Activated T-helper 1 cell treated with anti-CD3 and anti-CD28 coated beads, Interleukin-2, amount 50 U/mL, for 16 hours (primary cell): ENCODE data around the gene DAZAP2.
"Not testable (repeated sequence)": the region's sequence is repeated elsewhere in the genome, so short reads cannot be mapped to it uniquely, and the experiment has no call there.

Experiments
- DNase-seq, 2 donors: peaks; one replicate each; pipeline ENCODE4 v3.0.0-alpha.2; 2020; ENCODE audit warnings: low read depth in 1 of 2, low spot score in 1 of 2

DAZAP2 gene

DNA sequence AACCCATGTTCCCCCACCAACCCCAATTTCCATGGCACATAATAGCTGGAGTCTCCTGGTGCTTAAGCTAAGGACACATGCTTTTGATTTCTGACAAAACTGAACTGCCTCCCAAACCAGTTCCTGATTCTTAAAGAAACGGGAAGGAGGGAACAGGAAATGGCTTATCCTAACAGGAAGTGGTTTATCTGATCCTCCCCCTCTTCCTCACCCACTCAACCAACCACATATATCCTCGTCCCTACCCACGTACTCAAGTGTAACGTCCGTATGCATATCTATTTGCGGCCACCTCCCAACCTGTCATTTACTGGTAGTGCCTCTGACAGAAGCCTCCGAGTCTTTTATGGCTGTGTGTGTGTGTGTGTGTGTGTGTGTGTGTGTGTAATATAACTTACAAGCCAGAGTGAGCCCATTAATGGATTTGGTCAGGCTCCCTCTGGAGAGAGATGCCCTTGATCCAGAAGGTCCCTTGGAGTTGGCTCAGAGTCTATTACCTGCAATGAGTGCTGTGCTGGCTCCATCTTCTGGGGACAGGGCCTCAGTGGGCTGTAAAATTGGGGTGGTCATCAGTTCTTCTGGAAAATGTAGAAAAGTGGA lies 7.7 kb downstream of the DAZAP2 start:
- no peak for DNase-seq

DNA sequence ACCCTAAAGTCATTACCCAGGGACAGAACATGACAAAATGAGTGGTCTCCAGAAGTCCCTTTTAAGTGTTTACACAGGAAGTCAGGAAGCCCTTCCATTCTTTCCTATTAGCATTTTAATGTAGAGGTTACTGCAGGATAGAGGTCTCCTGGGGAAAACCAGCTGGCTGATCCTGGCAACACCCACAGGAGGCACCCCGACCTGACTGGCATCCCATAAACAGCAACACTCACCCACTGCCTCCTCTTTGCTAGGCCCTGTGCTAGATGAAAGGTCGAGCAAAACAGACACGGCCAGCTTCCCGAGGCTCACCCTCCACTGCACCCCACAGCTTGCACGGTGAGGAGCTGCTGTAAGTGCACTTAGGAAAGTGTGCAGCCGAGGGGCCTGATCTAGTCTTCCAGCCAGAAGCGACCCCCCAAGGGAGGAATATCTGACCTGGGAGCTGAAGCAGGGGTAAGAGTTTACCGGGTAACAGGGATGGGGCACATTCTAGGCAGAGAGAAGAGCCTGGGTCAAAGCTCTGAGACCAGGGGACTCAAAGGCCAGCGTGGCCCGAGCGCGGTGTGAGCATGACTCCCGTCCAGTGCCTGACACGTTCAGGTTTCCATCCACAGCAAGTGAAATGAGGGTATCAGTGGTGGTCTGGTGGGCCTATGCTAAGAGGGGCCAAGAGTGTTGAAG lies 9.0 kb downstream of the DAZAP2 start:
- no peak for DNase-seq

DNA sequence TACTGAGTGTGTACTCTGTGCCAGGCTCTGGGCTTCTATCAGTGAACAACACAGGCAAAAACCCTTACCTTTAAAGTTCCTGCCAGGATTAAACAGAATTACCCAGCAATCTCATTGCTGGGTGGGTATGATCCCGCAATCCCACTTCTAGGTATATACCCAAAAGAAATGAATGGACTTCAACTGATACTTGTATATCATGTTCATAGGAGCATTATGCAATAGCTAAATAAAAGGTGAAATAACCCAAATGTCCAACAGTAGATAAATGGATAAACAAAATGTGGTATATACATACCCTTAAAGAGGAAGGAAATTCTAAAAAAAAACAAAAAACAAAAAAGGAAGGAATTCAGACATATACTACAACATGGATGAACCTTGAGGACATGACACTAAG lies 14.7 kb downstream of the DAZAP2 start:
- no peak for DNase-seq

DNA sequence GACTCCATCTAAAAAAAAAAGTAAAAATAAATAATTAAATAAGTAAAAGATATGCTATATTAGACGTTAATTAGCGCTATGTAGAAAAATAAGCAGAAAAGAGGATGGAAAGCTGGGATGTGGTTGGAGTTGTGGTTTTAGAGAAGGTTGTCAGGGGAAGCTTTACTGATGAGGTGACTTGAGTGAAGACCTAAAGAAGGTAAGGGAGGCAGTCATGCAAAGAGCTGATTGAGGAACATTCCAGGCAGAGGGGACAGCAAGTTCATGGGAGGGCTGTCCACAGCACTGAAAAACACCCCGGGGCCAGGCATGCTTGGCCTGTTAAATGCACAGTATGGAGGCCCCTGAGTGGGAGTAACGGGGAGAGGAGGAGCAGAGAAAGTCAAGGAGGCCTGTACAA lies 15.9 kb downstream of the DAZAP2 start:
- DNase-seq = no peak

DNA sequence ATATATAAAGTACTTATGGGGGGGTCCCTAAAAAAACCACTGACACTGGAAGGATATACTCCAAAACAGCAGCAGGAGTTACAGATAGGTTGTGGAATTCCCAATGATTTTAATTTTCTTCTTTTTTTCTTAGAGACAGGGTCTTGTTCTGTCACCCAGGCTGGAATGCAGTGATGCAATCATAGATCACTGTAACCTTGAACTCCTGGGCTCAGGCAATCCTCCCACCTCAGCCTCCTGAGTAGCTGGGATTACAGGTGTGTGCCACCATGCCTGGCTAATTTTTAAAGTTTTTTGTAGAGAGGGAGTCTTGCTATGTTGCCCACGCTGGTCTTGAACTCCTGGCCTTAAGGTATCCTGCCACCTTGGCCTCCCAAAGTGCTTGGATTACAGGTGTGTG lies 21.0 kb downstream of the DAZAP2 start:
- not testable (repeated sequence) for DNase-seq

DNA sequence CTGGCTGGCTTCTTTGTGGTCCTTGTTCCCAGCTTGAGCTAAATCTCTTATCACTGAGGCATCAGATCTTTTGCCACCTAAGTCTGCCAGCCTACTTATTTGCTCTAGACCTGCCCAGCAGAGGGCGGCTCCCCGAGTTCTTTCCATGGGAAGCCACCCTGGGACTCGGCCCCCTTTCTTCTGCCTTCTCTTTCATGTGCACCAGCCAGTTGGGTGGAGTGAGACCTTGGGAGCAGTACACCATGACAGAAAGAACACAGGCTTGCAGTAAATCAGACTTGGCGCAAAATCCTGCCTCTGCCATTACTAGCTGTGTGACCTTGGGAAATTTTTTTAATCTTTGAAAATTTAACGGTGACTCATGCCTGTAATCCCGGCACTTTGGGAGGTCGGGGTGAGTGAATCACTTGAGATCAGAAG lies 24.1 kb downstream of the DAZAP2 start:
- DNase-seq = no peak

DNA sequence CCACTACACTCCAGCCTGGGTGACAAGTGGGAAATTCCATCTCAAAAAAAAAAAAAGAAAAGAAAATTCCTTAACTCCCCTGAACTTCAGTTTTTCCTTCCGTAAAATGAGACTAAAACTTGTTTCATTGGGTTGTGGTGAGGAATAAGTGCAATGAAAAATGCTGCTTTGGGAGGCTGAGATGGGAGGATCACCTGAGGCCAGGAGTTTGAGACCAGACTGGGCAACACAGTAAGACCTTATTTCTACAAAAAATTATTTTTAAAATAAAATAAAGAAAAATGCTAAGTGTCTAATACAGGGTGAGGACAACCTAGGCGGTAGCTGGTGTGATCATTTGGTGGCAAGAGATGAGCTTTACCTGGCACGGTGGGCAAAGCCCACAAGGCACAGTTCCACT lies 24.7 kb downstream of the DAZAP2 start:
- DNase-seq = no peak

DNA sequence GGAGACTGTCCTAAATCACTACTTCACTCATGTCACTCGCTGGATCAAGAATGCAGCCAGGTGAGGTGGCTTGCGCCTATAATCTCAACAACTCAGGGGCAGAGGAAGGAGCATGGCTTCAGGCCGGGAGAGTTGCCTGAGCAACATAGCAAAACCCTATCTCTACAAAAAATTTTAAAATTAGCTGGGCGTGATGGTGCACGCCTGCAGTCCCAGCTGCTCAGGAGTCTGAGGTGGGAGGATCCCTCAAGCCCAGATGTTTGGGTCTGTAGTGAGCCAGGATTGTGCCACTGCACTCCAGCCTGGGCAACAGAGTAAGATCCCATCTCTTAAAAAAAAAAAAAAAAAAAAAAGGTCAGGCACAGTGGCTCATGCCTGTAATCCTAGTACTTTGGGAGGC lies 25.7 kb downstream of the DAZAP2 start:
- DNase-seq = no peak

DNA sequence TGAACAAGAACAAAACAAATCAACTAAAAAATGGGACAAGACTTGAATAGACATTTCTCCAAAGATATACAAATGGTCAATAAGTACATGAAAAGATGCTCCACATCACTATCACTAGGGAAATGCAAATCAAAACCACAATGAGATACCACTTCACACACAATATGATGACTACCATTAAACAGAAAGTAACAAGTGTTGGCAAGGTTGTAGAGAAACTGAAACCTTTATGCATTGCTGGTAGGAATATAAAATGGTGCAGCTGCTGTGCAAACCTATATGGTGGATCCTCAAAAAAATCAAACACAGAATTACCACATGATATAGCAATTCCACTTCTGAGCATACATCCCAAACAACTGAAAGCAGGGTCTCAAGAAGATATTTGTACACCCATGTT lies 26.4 kb downstream of the DAZAP2 start:
- no peak for DNase-seq

DNA sequence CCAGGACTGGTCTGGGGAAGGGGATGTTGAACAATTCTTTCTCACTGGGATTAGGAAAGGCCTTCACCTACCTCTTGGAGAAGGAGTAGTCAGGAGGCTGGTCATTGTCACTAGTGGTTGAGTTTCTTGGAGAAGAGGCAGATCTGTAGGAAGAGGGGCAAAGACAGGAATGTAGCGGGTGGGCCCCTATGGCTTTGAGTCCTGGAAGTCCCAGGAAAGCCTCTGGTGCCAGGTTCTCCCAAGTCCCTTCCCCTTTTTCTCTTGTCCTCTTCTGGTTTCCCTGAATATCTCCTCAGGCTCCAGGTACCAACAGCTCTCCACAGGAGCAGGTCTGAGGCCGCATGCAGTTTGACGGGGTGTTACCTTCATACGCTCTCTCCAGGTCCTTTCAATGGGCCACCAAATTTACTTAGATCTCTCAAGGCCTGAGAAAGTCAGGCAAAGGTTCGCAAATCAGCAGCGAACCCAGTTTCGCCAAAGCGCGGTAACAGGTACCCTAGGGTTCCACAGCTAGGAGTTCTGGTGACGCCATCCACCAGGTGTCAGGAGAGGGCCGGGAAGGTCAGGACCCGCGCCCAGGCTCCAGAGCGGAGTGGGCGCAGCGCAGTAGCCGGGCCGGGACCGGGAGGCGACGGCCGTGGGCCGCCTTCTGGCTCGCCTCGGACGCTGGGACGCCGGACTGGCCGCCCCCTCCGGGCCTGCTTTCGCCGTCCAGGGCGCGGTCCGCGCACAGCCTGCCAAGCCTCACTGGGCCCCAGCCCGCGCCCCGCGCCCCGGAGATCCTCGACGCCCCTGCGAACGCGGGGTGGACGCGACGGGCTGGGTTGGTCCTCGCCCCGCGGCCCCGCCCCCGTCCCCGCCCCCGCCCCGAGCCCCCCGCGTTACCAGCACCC lies 30.8 kb downstream of the DAZAP2 start:
- peak; percentile 26 to 39 for DNase-seq

DNA sequence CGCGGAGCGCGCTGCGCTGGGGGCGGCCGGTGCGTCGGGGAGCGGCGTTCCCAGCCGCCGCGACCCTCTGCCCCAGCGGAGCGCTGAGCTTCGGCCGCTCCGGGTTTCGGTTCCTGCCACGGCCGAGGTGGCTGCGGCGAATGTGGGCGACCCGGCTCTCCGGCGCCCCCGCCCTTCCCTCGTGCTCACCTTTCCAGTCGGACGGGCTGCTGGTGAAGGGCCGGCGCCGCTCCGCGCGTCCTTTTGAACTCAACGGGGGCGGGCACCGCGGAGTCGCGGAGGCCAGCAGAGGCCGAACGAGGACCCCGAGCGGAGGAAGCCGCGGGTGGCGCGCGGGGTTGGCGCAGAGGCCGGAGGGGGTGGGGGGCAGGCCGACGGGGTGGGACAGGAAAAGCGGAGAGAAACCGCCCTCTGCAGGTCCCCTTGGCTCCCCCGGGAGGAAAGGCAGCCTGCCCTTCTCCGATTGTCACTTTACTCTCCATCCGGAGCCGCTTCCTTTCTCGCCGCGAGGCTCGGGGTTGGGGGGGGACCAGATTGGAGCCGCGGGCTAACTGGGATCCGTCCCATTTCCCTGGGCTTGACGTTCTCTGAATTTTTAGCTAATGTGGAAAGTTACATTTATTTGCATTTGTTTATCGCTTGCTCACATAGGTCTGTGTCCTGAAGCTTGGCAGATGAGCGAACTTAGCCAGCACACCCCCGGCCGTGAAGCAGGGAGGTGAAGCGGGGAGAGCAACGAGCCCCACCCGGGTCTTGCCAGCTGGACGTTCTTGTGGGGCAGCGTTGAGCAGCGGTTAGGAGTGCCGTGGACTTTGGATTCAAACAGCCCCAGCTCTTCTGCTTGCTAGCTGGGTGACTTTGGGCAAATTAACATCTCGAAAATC lies 31.7 kb downstream of the DAZAP2 start, which contains the start of gene SMAGP:
Gene SMAGP, minus strand, starts transcription at position 349 of the 884 bp plus-strand sequence. CDS start 1,137 bp downstream, outside the sequence.
- peak in 1 of 2 donors; percentile 28 for DNase-seq

DNA sequence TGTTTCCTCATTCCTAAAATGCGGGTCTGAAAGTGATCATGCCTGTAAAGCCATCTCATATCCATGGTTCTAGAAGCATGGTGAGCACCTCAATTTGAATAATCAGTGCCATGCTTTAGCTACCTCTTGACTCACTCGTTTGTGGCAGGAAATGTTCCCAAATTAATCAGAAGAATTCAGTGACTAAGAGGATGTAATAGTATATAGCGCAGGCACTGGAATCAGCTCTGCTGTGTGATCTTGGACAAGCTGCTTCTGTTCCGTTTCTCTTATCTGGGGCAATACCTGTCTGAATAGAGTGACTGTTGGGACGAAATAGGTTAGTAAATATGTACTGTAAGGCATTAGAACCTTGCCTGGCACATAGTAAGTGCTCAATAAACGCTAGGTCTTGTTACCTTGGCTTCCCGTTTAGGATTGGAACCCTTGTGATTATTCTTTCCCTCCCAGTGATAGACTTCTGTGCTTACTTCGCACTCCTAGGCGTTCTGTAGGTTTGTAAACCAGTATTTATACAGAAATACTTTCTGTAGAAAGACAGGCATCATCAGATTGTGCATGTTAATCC lies 32.4 kb downstream of the DAZAP2 start:
- no peak for DNase-seq

DNA sequence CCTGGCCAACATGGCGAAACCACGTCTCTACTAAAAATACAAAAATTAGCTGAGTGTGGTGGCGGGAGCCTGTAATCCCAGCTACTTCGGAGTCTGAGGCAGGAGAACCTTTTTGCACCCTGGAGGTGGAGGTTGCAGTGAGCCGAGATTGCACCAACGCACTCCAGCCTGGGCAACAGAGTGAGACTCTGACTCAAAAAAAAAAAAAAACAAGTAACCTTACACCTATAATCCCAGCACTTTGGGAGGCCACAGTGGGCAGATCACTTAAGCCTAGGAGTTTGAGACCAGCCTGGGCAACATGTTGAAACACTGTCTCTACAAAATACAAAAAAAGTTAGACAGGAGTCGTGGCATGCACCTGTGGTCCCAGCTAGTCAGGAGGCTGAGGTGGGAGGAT lies 34.2 kb downstream of the DAZAP2 start:
- DNase-seq = not testable (repeated sequence)

DNA sequence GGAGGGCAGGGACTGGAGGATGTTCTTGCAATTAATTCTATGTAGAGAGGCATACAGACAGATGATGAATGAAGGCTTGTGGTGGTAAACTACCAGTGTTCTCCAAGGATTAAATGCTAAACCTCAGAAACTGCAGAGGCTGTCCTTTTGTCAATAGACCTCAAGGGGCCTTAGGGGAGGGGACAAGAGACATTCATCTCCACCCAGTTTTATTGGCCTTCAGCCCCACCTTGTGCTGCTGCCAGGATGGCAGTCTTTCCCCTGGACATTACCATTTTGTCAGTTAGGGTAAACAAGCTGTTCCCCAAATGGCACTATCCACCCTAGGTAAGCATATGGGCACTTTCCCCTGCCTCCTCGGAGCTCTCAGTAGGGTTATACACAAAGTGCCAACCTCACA lies 36.5 kb downstream of the DAZAP2 start:
- no peak for DNase-seq

DNA sequence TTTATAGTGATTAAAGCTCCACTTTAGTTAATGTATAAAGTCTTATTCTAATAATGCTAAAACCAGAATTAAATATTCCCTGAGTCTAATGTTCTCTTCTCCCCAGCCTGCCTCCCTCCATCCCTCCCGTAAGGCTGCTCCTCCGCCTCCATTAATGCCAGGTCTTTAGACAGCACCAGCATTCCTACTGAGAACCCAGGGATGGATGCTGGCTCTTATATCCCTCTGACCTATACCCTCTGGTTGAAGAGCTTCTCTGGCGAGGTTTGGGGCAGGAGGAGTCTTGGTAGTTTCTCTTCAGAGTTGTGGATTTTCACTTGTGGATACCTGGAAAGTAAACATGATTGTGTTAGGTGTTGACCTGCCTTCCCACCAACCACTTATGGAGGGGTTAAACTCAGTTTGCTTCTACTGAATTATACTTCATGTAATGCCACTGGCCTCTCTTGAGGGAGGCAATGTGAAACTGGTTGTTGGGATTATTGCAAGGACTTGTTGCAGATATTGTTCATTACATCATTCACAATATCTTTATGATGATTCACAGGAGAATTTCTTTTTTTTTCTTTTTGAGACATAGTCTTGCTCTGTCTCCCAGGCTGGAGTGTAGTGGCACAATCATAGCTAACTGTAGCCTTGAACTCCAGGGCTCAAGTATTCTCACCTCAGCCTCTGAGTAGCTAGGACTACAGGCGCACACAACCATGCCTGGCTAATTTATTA lies 42.7 kb downstream of the DAZAP2 start:
- no peak for DNase-seq

DNA sequence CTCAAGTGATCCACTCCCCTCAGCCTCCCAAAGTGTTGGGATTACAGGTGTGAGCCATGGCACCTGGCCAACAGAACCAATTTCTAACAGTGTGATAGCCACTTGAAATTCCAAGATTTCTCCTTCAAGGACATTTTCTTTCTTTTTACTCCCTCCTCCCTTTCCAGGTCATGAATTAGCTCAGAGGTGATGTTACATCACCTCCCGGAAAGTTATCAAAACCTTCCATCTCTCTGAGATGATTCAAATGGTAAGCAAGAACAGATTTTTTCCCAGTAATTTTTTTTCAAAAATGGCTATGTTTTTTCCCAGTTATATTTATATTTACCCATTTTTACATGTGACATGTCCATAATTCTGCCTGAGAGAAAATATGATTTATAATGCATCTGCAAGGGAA lies 47.2 kb downstream of the DAZAP2 start:
- DNase-seq = no peak

DNA sequence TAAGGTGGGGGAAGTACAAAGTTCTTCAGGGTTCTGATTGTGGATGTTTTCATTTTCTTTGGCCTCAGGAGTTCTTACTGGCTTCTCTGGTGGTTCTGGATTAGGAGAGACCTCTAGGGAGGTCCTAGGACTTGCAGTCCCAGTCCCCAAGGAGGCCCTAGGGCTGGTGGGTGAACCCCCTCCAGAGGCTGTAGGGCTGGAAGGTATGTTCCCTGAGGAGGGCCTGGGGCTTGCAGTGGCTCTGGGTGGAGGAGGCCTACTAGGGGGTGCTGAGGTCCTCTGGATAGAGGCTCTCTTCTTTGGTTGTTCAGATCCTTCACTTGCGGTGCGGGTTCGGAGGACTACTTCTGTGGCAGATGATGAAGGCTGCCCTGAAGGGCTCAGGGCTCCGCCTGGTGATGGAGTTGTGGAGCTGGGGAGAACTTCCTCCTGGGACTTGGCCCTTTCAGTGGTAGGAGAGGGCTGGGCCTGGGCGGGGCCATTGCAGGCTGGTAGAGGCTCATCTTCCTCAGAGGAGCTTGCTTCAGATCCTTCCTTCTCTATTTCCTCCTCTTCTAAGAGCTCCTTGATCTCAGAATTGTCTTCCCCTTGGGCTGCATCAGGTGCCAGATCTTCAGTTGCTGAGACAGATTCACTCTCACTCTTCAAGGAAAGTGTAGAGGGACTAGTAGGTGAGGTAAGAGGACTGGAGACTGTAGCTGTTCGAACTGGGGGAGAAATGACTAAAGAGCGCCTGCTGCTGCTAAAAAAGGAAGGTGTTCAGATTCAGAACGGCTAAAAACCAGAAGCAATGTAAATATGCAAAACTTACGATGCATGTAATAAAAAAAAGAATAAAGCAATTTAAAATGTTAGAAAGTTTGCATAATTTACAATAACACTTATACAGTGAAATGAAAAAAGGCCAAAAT lies 53.2 kb downstream of the DAZAP2 start:
- DNase-seq = not testable (repeated sequence)
